ENCODE measurements around the gene IL20RA. TPM values are rescaled to one million over a fixed set of nuclear protein-coding genes. Genes with fewer than 3 reads are reported as not detected.

The IL20RA gene
- polyA plus RNA-seq, 3 donors = not detected

DNA sequence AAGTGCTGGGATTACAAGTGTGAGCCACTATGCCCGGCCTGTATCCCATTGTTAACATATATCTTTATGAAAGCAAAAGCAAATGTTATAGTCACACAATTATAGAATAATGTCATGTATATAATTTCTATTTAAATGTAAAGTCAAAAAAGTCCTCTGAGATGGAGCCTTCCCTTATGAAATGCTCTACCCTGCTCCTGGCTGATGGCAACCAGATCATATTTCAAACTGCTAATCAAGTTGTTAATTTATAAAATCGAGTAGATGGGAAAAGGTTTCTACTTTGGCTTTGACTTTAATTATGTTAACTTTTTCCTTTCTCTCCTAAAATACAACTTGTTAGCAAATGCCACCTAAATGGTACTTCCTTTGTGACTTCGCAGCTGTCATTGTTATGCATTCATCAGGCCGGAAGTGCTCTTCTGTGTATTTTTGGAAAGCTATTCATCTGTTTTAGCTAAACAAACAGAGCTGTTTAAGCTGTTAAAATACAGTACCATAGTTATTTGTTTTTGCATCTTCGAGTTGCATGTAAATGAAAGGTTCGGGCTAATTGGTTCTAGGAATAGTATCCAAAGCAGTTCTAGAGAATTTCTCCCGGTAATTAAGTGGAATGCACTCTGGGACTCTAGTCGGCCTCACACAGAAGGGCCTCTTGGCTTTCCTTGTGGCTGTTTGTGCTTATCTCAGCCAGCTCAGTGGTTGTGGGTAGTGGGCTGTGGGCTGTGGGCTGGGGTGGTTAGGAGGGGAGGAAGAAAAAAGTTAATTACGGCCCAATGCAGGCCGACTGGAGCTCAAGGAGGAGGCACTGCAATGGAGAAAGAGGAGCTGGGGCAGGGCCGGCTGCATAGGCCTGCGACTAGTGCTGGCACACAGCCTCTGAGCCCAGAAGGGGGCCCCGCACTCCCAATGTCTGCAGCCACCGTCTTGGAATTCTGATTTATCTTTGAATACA, 87.9 kb downstream of the IL20RA start:
- H3K27ac Mint-ChIP-seq = no peak overlapping the region
- Histone ChIP-seq H3K4me3 (replicated peaks in 1 of 3; ENCODE audit: low read depth in 2 of 3, low read length in 3 of 3) (no peak overlapping the region), H3K36me3 (replicated peaks in 1 of 2; ENCODE audit: control insufficient read depth in 1 of 2, insufficient read depth in 2 of 2, low read length in 2 of 2) (no peaks in the 10 kb centered on the region), H3K4me2 (replicated peaks; ENCODE audit: extremely low read depth, low read length, poor library complexity, severe bottlenecking) (no peak overlapping the region), H4K20me1 (ENCODE audit: insufficient read depth, low read length) (no peaks in the 10 kb centered on the region), H2AFZ (ENCODE audit: insufficient read depth, low read depth, low read length, poor library complexity, severe bottlenecking) (peak overlapping the region; percentile 46), H3K27me3 (ENCODE audit: control insufficient read depth in 2 of 2, insufficient read depth in 2 of 2, low read length in 2 of 2) (peaks cover 7 to 10% of the 10 kb centered on the region in 2 donors), H3K4me1 (ENCODE audit: control insufficient read depth in 1 of 2, insufficient read depth in 2 of 2, low read length in 2 of 2) (no peaks in the 10 kb centered on the region), H3K9ac (ENCODE audit: insufficient read depth, low read length, poor library complexity, severe bottlenecking) (no peak overlapping the region), H3K9me3 (replicated peaks in 1 of 2; ENCODE audit: control insufficient read depth in 1 of 2, insufficient read depth in 1 of 2, low read length in 2 of 2) (no peaks in the 10 kb centered on the region), H3K79me2 (ENCODE audit: insufficient read depth, low read length) (no peaks in the 10 kb centered on the region), H3K27ac (ENCODE audit: low read depth in 1 of 2, low read length in 2 of 2) (no peak overlapping the region)
- TF ChIP-seq, protein P1, sequence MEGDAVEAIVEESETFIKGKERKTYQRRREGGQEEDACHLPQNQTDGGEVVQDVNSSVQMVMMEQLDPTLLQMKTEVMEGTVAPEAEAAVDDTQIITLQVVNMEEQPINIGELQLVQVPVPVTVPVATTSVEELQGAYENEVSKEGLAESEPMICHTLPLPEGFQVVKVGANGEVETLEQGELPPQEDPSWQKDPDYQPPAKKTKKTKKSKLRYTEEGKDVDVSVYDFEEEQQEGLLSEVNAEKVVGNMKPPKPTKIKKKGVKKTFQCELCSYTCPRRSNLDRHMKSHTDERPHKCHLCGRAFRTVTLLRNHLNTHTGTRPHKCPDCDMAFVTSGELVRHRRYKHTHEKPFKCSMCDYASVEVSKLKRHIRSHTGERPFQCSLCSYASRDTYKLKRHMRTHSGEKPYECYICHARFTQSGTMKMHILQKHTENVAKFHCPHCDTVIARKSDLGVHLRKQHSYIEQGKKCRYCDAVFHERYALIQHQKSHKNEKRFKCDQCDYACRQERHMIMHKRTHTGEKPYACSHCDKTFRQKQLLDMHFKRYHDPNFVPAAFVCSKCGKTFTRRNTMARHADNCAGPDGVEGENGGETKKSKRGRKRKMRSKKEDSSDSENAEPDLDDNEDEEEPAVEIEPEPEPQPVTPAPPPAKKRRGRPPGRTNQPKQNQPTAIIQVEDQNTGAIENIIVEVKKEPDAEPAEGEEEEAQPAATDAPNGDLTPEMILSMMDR (IDR thresholded peaks at IDR 0.05) = no peak
- H3K36me3 Mint-ChIP-seq = no peaks in the 10 kb centered on the region
- H3K27me3 Mint-ChIP-seq (ENCODE audit: low read depth in 3 of 3) = peaks cover 16 to 38% (median 20%) of the 10 kb centered on the region in 3 donors
- intact Hi-C loops (cut with micrococcal nuclease) = no loop called here
- H3K4me1 Mint-ChIP-seq = peaks cover 6% of the 10 kb centered on the region
- no peak for DNase-seq
- 12% methylated on average over 9 of the region's 14 CpGs for WGBS (ENCODE audit: insufficient coverage)
- H3K9me3 Mint-ChIP-seq = peaks cover 0 to 5% (median 0%) of the 10 kb centered on the region in 7 donors
- peak overlapping the region in 1 of 2 donors; percentile 46 for H3K4me3 Mint-ChIP-seq

GRCh38 chr6:136955123-136955522, 89.6 kb downstream of the IL20RA start:
- Histone ChIP-seq H3K4me1 (ENCODE audit: control insufficient read depth in 1 of 2, insufficient read depth in 2 of 2, low read length in 2 of 2) (no peaks in the 10 kb centered on the region), H3K9me3 (replicated peaks in 1 of 2; ENCODE audit: control insufficient read depth in 1 of 2, insufficient read depth in 1 of 2, low read length in 2 of 2) (no peaks in the 10 kb centered on the region), H3K27ac (ENCODE audit: low read depth in 1 of 2, low read length in 2 of 2) (no peak overlapping the region), H3K79me2 (ENCODE audit: insufficient read depth, low read length) (no peaks in the 10 kb centered on the region), H3K4me3 (replicated peaks in 1 of 3; ENCODE audit: low read depth in 2 of 3, low read length in 3 of 3) (no peak overlapping the region), H4K20me1 (ENCODE audit: insufficient read depth, low read length) (no peaks in the 10 kb centered on the region), H3K4me2 (replicated peaks; ENCODE audit: extremely low read depth, low read length, poor library complexity, severe bottlenecking) (no peak overlapping the region), H2AFZ (ENCODE audit: insufficient read depth, low read depth, low read length, poor library complexity, severe bottlenecking) (no peak overlapping the region), H3K9ac (ENCODE audit: insufficient read depth, low read length, poor library complexity, severe bottlenecking) (no peak overlapping the region), H3K27me3 (ENCODE audit: control insufficient read depth in 2 of 2, insufficient read depth in 2 of 2, low read length in 2 of 2) (peaks cover 7 to 10% of the 10 kb centered on the region in 2 donors), H3K36me3 (replicated peaks in 1 of 2; ENCODE audit: control insufficient read depth in 1 of 2, insufficient read depth in 2 of 2, low read length in 2 of 2) (no peaks in the 10 kb centered on the region)
- Mint-ChIP-seq H3K4me1 (peaks cover 6% of the 10 kb centered on the region), H3K27ac (no peak overlapping the region), H3K27me3 (ENCODE audit: low read depth in 3 of 3) (peaks cover 16 to 35% (median 20%) of the 10 kb centered on the region in 3 donors), H3K9me3 (peaks cover 0 to 5% (median 2%) of the 10 kb centered on the region in 7 donors), H3K4me3 (no peak overlapping the region), H3K36me3 (no peaks in the 10 kb centered on the region)
- DNase-seq = no peak
- intact Hi-C loops (cut with micrococcal nuclease) = no loop called here
- TF ChIP-seq, protein P1 (IDR thresholded peaks at IDR 0.05) = no peak
- 97% methylated on average over 3 of the region's 3 CpGs for WGBS (ENCODE audit: insufficient coverage)

Data from CD14-positive monocyte (primary cell).